Umbilical cord (tissue), 2 donors: ENCODE measurements around the gene ZAR1L. TPM values are rescaled to one million over a fixed set of nuclear protein-coding genes. Genes with fewer than 3 reads are reported as not detected.
"Not testable (repeated sequence)": the region's sequence is repeated elsewhere in the genome, so short reads cannot be mapped to it uniquely, and the experiment has no call there.

ENCODE experiments used
- DNase-seq: peaks from one replicate; pipeline ENCODE4 v3.0.0-alpha.2; 2015; ENCODE audit warnings: low spot score
- total RNA-seq: library from RNA; depleted of rRNA; stranded (reverse); fragments of >200 nt; gene quantifications from one replicate; pipeline ENCODE4 v1.2.3, GENCODE V29; 2014; ENCODE audit warnings: low replicate concordance; ENCODE audit not compliant: insufficient read depth

Gene ZAR1L, protein sequence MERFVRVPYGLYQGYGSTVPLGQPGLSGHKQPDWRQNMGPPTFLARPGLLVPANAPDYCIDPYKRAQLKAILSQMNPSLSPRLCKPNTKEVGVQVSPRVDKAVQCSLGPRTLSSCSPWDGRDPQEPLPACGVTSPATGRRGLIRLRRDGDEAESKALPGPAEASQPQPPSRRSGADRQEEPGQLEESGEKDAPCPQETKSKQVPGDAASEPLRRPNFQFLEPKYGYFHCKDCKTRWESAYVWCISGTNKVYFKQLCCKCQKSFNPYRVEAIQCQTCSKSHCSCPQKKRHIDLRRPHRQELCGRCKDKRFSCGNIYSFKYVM
- not detected for total RNA-seq

- peak; percentile 94 for DNase-seq
These were observed at the start of gene ZAR1L, which contains the start of gene BRCA2 for GRCh38 chr13:32315238-32316027. TSS of gene ZAR1L (minus strand) at chr13:32315363. CDS start at chr13:32311925, 3,438 bp downstream. TSS of gene BRCA2 (plus strand) at chr13:32315508. CDS start at chr13:32316461, 953 bp downstream.

DNA sequence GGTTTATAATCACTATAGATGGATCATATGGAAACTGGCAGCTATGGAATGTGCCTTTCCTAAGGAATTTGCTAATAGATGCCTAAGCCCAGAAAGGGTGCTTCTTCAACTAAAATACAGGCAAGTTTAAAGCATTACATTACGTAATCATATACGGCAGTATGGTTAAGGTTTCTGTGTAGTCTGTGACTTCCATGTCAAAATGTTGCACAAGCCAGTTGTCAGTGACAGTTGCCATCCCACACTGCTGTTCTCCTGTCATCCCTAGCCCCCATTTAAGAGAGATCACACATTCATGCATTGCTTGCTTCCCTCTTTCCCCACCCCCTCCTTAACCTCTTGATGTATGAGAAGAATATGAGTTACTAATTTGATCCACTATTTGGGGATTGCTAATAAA, 47.4 kb upstream of the ZAR1L start:
- DNase-seq, result no peak

DNA sequence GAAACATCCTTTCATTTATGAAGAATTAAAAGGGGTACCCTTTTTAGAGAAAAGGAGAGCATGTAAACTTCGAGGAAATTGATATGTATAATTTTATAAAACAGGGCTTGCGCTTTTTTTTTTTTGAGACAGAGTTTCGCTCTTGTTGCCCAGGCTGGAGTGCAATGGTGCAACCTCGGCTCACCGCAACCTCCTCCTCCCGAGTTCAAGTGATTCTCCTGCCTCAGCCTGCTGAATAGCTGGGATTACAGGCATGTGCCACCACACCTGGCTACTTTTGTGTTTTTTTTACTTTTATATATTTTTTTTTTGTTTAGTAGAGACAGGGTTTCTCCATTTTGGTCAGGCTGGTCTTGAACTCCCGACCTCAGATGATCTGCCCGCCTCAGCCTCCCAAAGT, 40.8 kb upstream of the ZAR1L start:
- not testable (repeated sequence) for DNase-seq

- DNase-seq, result no peak
These were observed 38.9 kb upstream of the ZAR1L start for GRCh38 chr13:32354040-32354439.

- DNase-seq, result not testable (repeated sequence)
These were observed 35.8 kb upstream of the ZAR1L start for GRCh38 chr13:32350839-32351441.

- DNase-seq, result no peak
These were observed 32.5 kb upstream of the ZAR1L start for GRCh38 chr13:32347651-32348050.

DNA sequence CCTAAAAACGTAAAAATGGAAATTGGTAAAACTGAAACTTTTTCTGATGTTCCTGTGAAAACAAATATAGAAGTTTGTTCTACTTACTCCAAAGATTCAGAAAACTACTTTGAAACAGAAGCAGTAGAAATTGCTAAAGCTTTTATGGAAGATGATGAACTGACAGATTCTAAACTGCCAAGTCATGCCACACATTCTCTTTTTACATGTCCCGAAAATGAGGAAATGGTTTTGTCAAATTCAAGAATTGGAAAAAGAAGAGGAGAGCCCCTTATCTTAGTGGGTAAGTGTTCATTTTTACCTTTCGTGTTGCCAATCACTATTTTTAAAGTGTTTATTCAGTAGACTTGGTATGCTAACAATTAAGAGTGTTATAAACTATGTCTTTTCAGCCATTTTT, 25.8 kb upstream of the ZAR1L start:
- no peak for DNase-seq

DNA sequence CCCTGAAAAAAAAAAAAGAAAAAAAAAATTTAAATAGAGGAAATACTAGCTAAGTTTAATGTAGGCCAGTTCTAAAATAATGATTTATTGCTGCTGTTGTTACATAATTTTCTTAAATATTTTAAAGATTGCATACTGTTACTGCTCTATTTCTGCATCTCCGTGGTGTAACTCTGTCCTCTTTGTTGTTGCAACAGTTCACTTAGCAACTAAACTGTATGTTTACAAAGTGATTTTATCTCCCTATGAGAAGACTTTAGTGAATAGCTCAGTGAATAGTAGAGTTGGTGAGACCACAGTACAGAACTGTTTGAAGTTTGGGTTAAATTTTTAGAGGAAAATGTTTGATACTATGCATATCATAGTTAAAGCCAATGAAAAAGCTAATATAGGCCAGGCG, 19.5 kb upstream of the ZAR1L start:
- peak; percentile 12 for DNase-seq

DNA sequence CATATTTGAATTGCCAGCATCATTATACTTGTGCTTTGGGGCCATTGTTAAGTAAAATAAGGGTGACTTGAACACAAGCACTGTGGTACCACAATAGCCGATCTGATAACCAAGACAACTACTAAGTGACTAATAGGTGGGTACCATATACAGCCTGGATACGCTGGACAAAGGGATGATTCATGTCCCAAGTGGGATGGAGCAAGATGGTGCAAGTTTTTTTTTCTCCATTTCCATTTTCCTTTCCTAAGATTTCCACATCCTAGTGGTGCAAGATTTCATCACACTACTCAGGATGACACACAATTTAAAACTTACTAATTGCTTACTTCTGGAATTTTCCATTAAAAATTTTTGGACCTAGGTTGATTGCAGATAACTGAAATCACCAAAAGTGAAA, 15.3 kb upstream of the ZAR1L start:
- no peak for DNase-seq

GRCh38 chr13:32323912-32324311, 8.7 kb upstream of the ZAR1L start:
- no peak for DNase-seq

DNA sequence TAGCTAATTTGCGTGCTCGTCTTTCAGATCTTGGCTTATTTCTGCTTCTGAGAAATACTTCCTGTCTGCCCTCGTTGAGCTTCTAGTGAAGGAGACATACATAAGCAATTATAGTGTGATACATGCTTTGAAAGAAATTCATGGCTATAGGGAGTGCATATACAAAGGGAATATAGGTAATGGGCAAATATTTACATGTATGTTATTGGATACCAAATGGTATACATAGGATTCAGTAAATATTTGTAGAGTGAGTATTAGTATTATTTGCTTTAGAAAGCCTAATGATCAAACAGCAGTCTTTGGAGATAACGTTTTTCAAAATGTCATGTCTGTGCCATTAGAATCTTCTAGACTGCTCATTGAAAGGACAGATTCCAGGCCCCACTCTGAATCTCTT, 5.4 kb upstream of the ZAR1L start:
- no peak for DNase-seq

DNA sequence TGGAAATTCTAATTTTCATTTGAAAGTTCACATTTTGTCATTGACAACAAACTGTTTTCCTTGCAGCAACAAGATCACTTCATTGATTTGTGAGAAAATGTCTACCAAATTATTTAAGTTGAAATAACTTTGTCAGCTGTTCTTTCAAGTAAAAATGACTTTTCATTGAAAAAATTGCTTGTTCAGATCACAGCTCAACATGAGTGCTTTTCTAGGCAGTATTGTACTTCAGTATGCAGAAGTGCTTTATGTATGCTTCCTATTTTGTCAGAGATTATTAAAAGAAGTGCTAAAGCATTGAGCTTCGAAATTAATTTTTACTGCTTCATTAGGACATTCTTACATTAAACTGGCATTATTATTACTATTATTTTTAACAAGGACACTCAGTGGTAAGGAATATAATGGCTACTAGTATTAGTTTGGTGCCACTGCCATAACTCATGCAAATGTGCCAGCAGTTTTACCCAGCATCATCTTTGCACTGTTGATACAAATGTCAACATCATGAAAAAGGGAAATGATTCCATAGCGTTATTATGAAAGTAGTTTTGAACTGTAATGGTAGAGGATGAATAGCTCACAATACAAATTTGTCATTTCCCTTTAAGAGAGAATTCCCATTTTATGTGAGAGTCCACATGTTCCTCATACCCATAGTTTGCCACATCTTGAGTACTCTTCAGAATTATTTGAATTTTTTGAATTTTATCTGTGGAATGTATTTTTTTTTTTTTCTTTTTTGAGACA, 2.7 kb upstream of the ZAR1L start:
- DNase-seq, result no peak

DNA sequence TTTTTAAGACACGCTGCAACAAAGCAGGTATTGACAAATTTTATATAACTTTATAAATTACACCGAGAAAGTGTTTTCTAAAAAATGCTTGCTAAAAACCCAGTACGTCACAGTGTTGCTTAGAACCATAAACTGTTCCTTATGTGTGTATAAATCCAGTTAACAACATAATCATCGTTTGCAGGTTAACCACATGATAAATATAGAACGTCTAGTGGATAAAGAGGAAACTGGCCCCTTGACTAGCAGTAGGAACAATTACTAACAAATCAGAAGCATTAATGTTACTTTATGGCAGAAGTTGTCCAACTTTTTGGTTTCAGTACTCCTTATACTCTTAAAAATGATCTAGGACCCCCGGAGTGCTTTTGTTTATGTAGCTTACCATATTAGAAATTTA, 1.3 kb upstream of the ZAR1L start:
- DNase-seq, result no peak

GRCh38 chr13:32316028-32316339, 821 bp upstream of the ZAR1L start:
- no peak for DNase-seq

DNA sequence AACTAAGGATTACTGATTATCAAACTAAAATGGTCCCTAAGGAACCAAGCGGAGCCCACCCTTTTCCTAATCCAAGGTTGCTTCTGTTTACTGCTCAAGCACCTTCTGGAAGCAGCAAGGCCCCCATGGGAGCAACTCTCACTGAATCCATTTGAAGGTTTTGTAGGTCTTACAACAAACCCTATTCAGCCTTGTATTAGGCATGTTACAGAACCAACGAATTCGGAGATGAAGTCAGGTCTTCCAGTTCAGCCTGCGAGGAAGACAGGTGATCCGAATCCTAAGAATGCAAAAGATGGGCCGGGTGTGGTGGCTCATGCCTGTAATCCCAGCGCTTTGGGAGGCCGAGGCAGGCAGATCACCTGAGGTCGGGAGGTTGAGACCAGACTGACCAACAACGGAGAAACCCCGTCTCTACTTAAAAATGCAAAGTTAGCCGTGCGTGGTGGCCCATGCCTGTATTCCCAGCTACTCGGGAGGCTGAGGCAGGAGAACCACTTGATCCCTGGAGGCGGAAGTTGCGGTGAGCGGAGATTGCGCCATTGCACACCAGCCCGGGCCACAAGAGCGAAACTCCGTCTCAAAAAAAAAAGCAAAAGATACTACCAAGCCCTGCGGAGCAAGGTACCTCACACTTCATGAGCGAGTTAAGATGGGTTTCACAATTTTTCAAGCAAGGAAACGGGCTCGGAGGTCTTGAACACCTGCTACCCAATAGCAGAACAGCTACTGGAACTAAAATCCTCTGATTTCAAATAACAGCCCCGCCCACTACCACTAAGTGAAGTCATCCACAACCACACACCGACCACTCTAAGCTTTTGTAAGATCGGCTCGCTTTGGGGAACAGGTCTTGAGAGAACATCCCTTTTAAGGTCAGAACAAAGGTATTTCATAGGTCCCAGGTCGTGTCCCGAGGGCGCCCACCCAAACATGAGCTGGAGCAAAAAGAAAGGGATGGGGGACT, 609 bp downstream of the ZAR1L start:
- DNase-seq, result peak; percentile 67

- DNase-seq, result no peak
These were observed 3.8 kb downstream of the ZAR1L start for GRCh38 chr13:32311188-32311897.

DNA sequence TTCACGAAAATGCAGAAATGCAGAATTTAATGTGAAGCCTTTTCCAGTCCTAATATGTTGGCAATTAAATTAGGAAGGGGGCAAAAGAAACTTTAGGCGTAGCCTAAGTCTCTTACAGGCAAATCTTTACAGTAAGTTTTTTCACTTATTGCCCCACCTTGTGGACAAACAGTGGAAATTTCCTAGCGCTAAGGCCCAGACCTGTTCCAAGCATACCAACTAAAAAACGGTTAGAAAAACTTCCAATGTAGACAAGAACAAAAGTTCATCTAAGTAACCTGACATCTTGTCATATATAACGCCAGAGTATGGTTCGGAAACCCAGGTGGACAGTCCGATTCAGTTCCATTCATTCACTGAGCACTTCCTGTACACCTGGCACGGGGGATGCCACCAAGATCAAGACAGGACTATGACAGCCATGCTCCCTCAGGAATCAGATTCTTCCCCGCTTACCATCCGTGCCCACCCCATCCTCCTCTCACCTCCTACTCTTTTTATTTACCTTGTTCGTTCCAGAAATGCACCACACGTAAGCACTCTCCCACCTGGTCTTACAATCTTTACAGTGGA, 4.9 kb downstream of the ZAR1L start:
- peak; percentile 71 for DNase-seq

DNA sequence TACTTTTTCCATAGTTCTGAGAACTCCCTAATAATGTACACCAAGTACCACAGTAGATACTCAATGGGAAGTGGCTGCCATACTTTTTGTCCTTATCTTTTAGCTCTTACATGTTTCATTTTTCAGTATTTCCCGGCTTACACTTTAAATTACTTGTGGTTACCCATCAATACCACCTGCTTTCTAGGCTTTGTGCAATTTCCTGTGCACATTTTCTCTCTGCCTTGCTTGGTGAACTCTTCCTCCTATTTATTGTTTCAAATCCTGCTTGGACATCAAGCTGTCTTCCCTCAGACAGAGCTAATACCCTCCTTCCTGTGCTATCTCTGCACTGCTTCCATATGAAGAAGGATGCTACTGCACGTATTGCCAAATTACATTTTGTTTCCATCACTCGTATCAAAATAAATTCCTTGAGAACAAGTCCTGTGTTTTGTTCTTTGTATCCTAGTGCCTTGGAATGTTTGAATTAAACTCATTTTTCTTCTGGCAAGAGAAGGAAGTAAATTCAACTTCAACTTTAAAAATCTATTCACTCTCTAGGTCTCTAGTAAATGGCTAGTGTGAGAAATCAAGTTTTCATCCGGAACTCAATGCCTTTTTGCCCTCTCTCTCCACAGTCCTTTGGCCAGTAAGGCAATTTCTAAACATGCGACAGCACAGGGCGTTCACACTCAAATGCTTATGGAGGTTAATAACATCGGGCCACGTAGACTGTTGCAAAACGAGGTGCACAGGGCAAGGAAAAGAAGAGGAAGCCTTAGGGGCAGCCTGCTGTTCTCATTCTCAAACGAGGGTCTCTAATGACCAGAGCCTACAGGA, 5.6 kb downstream of the ZAR1L start:
- DNase-seq, result peak; percentile 32

- DNase-seq, result no peak
These were observed 9.5 kb downstream of the ZAR1L start for GRCh38 chr13:32305646-32306045.
